ENCODE data around the gene TEX10.

DNA sequence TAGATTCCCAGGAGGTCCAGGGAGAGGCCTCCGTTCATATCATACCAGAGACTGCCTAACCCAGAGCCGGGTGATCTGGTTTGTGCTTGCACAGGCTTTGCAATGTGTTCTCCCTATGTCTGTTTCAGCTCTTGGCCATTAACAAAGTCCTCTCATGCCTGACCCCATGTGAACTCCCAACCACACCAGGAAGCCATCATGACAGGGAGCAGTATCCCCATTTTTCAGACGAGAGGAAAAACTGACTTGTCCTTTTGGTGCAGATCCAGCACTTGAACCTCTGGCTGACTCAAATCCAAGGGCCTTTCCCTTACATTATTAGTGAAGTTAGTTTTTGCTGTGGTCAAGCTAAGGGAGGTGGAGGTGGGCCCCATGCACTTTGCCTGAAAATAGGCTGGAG is 58.4 kb downstream of the TEX10 start:
- TF ChIP-seq, protein P1, sequence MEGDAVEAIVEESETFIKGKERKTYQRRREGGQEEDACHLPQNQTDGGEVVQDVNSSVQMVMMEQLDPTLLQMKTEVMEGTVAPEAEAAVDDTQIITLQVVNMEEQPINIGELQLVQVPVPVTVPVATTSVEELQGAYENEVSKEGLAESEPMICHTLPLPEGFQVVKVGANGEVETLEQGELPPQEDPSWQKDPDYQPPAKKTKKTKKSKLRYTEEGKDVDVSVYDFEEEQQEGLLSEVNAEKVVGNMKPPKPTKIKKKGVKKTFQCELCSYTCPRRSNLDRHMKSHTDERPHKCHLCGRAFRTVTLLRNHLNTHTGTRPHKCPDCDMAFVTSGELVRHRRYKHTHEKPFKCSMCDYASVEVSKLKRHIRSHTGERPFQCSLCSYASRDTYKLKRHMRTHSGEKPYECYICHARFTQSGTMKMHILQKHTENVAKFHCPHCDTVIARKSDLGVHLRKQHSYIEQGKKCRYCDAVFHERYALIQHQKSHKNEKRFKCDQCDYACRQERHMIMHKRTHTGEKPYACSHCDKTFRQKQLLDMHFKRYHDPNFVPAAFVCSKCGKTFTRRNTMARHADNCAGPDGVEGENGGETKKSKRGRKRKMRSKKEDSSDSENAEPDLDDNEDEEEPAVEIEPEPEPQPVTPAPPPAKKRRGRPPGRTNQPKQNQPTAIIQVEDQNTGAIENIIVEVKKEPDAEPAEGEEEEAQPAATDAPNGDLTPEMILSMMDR (IDR thresholded peaks at IDR 0.05; ENCODE audit: insufficient read depth, low read length): no peak
- TF ChIP-seq, protein P2, sequence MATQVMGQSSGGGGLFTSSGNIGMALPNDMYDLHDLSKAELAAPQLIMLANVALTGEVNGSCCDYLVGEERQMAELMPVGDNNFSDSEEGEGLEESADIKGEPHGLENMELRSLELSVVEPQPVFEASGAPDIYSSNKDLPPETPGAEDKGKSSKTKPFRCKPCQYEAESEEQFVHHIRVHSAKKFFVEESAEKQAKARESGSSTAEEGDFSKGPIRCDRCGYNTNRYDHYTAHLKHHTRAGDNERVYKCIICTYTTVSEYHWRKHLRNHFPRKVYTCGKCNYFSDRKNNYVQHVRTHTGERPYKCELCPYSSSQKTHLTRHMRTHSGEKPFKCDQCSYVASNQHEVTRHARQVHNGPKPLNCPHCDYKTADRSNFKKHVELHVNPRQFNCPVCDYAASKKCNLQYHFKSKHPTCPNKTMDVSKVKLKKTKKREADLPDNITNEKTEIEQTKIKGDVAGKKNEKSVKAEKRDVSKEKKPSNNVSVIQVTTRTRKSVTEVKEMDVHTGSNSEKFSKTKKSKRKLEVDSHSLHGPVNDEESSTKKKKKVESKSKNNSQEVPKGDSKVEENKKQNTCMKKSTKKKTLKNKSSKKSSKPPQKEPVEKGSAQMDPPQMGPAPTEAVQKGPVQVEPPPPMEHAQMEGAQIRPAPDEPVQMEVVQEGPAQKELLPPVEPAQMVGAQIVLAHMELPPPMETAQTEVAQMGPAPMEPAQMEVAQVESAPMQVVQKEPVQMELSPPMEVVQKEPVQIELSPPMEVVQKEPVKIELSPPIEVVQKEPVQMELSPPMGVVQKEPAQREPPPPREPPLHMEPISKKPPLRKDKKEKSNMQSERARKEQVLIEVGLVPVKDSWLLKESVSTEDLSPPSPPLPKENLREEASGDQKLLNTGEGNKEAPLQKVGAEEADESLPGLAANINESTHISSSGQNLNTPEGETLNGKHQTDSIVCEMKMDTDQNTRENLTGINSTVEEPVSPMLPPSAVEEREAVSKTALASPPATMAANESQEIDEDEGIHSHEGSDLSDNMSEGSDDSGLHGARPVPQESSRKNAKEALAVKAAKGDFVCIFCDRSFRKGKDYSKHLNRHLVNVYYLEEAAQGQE (IDR thresholded peaks at IDR 0.05; ENCODE audit: insufficient replicate concordance, low read depth): no peak
- no peak for TF ChIP-seq POLR2AphosphoS5 (IDR thresholded peaks at IDR 0.05; ENCODE audit: low read depth)
- TF ChIP-seq GABPA (IDR thresholded peaks at IDR 0.05; ENCODE audit: low read depth): no peak

All from HL-60 (cell line).